Heart right ventricle (tissue), 16 donors: ENCODE data around the gene GPC5. TPM values are rescaled to one million over a fixed set of nuclear protein-coding genes. Genes with fewer than 3 reads are reported as not detected.

Experiments
- ATAC-seq, 8 donors: fragments of 200-7000 bp; cut with Tn5 transposase; one replicate each; pipeline ENCODE4 v1.9.1; 2020; ENCODE audit warnings: mild to moderate bottlenecking in 8 of 8, moderate library complexity in 8 of 8, moderate number of reproducible peaks in 1 of 8
- DNase-seq, 2 donors: peaks; one replicate each; pipeline ENCODE4 v3.0.0-alpha.2; 2020
- H3K27ac ChIP-seq, 10 donors: fragments of 200-600 bp; sonication (generic) in 2 of 10; one replicate each; pipeline versions ENCODE4 v1.5.0 to v1.8.0; 2020 to 2022; ENCODE audit warnings: mild to moderate bottlenecking in 3 of 10
- H3K27me3 ChIP-seq, 7 donors: fragments of 200-600 bp; one replicate each; pipeline ENCODE4 v1.8.0; 2021 to 2022; ENCODE audit warnings: mild to moderate bottlenecking in 2 of 7
- H3K36me3 ChIP-seq, 9 donors: fragments of 200-600 bp; sonication (generic) in 1 of 9; one replicate each; pipeline versions ENCODE4 v1.5.0 to v1.8.0; 2020 to 2022; ENCODE audit warnings: mild to moderate bottlenecking in 2 of 9
- H3K4me1 ChIP-seq, 9 donors: fragments of 200-600 bp; sonication (generic) in 1 of 9; one replicate each; pipeline versions ENCODE4 v1.5.0 to v1.8.0; 2020 to 2022; ENCODE audit warnings: mild to moderate bottlenecking in 4 of 9
- H3K4me3 ChIP-seq, 10 donors: fragments of 200-600 bp; sonication (generic) in 2 of 10; one replicate each; pipeline versions ENCODE4 v1.5.0 to v1.8.0; 2020 to 2022; ENCODE audit warnings: mild to moderate bottlenecking in 7 of 10, moderate library complexity in 2 of 10
- H3K9me3 ChIP-seq, 11 donors: fragments of 200-600 bp in 10 of 11; sonication (generic) in 2 of 11; one replicate each; pipeline versions ENCODE4 v1.5.0 to v1.8.0; 2013 to 2022; ENCODE audit warnings: mild to moderate bottlenecking in 2 of 11, control low read depth in 1 of 11, moderate library complexity in 1 of 11
- CTCF ChIP-seq, 9 donors: fragments of 200-600 bp; sonication (generic) in 2 of 9; IDR thresholded peaks; one replicate each; pipeline versions ENCODE4 v1.5.0 to v1.8.0; 2021 to 2022; ENCODE audit warnings: antibody characterized with exemption in 9 of 9, mild to moderate bottlenecking in 5 of 9, moderate library complexity in 1 of 9
- WGBS, 2 donors: extraction: QIAGEN DNeasy Blood & Tissue Kit; methylation state at CpG; one replicate each; pipeline ENCODE4 v1.1.7; 2013; ENCODE audit warnings: inconsistent platforms in 1 of 2; 5-methylcytosine and 5-hydroxymethylcytosine counted together
- intact Hi-C, 10 donors: fragments of 100-400 bp; cut with DNase I; formaldehyde crosslinking; loops; one replicate each; pipeline versions ENCODE4 v1.11.1 to v1.14.2; 2022
- polyA plus RNA-seq, 2 donors: library from polyadenylated mRNA; stranded (reverse); fragments of 200-250 nt; gene quantifications; one replicate each; pipeline ENCODE4 v1.2.3, GENCODE V29; 2013
- total RNA-seq, 10 donors: library from RNA; stranded (reverse); fragmentation: NEBNext Ultra II Directional in 3 of 10; extraction: Animal tissue kit (Norgen Biotek cat#: 25700) in 3 of 10; gene quantifications; one replicate each; pipeline versions ENCODE4 v1.2.1 to v1.2.4, GENCODE V29; 2021 to 2023
- donor health status: Arrhythmogenic right ventricular cardiomyopathy.
- donor health status: ischemic (EF 13 %, LVEDD 7.1; RV severe dilation, severe dysfunction).
- donor health status: healthy with polysubstance abuse.
- donor health status: DM: no; HTN: yes; CAD: no.
- donor health status: DM: no; HTN: no; CAD: no.
- donor health status: ischemic (EF 25% LVEDD 6.9; RV normal size, moderate dysfunction).
- donor health status: ischemic (EF 25% LVEDD 5.7; RV mildly dilated, moderate dysfunction).
- donor health status: healthy.
- donor health status: DM: yes; HTN: yes; CAD: no.
- donor health status: Ischemic cardiomyopathy.
- donor health status: ischemic (EF 35%, LVEDD 5.7; RV mildly dilated, moderate dysfunction).
- donor health status: nonischemic (EF 11% LVEDD 7.7; RV severe dilation, severe dysfunction).
- donor health status: DM: yes; HTN: yes; CAD: no.
- donor health status: PGD.
- donor health status: ischemic (EF 29% LVEDD 5.4; RV normal size, mild dysfunction).
- donor health status: nonischemic (EF 23%, LVEDD 6.1; RV moderate dilation, normal function).

GPC5 gene
- total and polyA plus RNA-seq, 12 donors: 0.01 to 3.5 (median 0.70) TPM; not detected in 1

- Histone ChIP-seq H3K4me1 (no peaks in the 10 kb centered on the region), H3K9me3 (peaks cover 0 to 15% (median 0%) of the 10 kb centered on the region in 11 donors), H3K27ac (no peak overlapping the region), H3K36me3 (no peaks in the 10 kb centered on the region), H3K27me3 (no peaks in the 10 kb centered on the region), H3K4me3 (no peak overlapping the region)
- 88 to 92% methylated on average over 4 of the region's 4 CpGs for WGBS, 2 donors
- DNase-seq (no peak), ATAC-seq (no peak)
- no peak for TF ChIP-seq CTCF (IDR thresholded peaks at IDR 0.05)
- intact Hi-C loops: no loop called here
Measured at GRCh38 chr13:92029641-92030040, 631.2 kb downstream of the GPC5 start.

GRCh38 chr13:92038905-92039304, 640.5 kb downstream of the GPC5 start:
- H3K4me3 ChIP-seq: no peak overlapping the region
- intact Hi-C loops: no loop called here
- no peak for TF ChIP-seq CTCF (IDR thresholded peaks at IDR 0.05)
- 76 to 83% methylated on average over 2 of the region's 2 CpGs for WGBS, 2 donors
- H3K9me3 ChIP-seq: peaks cover 0 to 6% (median 0%) of the 10 kb centered on the region in 11 donors
- no peaks in the 10 kb centered on the region for H3K36me3 ChIP-seq
- no peaks in the 10 kb centered on the region for H3K4me1 ChIP-seq
- ATAC-seq (no peak), DNase-seq (no peak)
- no peak overlapping the region for H3K27ac ChIP-seq
- no peaks in the 10 kb centered on the region for H3K27me3 ChIP-seq

- H3K9me3 ChIP-seq: no peaks in the 10 kb centered on the region
- ATAC-seq (no peak), DNase-seq (no peak)
- H3K27ac ChIP-seq: no peak overlapping the region
- intact Hi-C loops: no loop called here
- H3K4me3 ChIP-seq: no peak overlapping the region
- H3K4me1 ChIP-seq: no peaks in the 10 kb centered on the region
- H3K36me3 ChIP-seq: no peaks in the 10 kb centered on the region
- TF ChIP-seq CTCF (IDR thresholded peaks at IDR 0.05): no peak
- 69 to 81% methylated on average over 4 of the region's 4 CpGs for WGBS, 2 donors
- H3K27me3 ChIP-seq: no peaks in the 10 kb centered on the region
Measured at GRCh38 chr13:92042522-92042921, 644.1 kb downstream of the GPC5 start.

- Histone ChIP-seq H3K27ac (no peak overlapping the region), H3K27me3 (no peaks in the 10 kb centered on the region), H3K36me3 (no peaks in the 10 kb centered on the region), H3K9me3 (no peaks in the 10 kb centered on the region), H3K4me1 (no peaks in the 10 kb centered on the region), H3K4me3 (no peak overlapping the region)
- 51 to 55% methylated on average over 3 of the region's 3 CpGs for WGBS, 2 donors
- TF ChIP-seq CTCF (IDR thresholded peaks at IDR 0.05): no peak
- intact Hi-C loops: no loop called here
- ATAC-seq: no peak
- no peak for DNase-seq
Measured at GRCh38 chr13:92044351-92044750, 645.9 kb downstream of the GPC5 start.

- DNase-seq: no peak
- Histone ChIP-seq H3K4me3 (no peak overlapping the region), H3K27me3 (no peaks in the 10 kb centered on the region), H3K36me3 (no peaks in the 10 kb centered on the region), H3K9me3 (peaks cover 0 to 16% (median 0%) of the 10 kb centered on the region in 11 donors), H3K4me1 (no peaks in the 10 kb centered on the region), H3K27ac (no peak overlapping the region)
- intact Hi-C loops: no loop called here
- no peak for TF ChIP-seq CTCF (IDR thresholded peaks at IDR 0.05)
- ATAC-seq: no peak
Measured at GRCh38 chr13:92054389-92054788, 656.0 kb downstream of the GPC5 start.
